SH-SY5Y (cell line): Measurements from ENCODE around the gene RREB1.

ENCODE experiments used
- GATA2 ChIP-seq: IDR thresholded peaks from 2 replicates; pipeline ENCODE4 v1.6.1; 2011; ENCODE audit warnings: mild to moderate bottlenecking, low read depth, low read length
- GATA3 ChIP-seq: IDR thresholded peaks from 2 replicates; pipeline ENCODE4 v1.6.1; 2011; ENCODE audit warnings: low read depth, mild to moderate bottlenecking, low read length, moderate library complexity

DNA sequence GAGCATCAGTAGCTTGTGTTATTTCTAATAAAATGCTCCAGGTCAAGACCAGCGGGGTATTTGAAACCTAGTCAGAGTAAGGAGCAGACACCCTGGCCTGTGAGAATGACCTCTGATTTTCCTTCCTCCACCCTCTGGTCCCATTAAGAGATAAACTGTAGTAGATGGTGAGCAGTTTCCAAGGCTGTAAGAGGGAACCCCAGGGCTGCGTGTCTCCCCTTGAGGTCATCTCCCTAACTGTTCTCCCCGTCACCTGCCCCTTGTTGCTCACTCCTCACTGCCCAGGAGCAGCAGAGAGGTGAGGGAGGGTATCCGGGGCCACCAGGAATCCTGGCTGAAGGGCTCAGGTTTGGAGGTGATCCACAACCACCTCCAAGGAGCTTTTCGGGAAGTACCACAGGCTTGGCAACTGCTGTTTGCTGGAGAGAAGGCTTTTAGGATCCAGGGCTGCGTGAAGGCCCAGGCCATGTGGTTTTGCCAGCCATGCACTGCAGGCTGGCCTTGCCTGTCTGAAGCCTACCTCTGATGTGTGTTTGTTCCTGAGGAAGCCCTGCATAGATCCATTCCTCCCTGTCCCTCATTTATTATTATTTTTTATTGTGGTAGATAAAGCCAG lies 62.5 kb downstream of the RREB1 start:
- TF ChIP-seq GATA2 (no peak), GATA3 (no peak)
